Mesenteric fat pad (tissue), 1 donor: ENCODE data around the gene SFXN5. TPM values are rescaled to one million over a fixed set of nuclear protein-coding genes. Genes with fewer than 3 reads are reported as not detected.

Experiments
- DNase-seq: peaks from one replicate; pipeline ENCODE4 v3.0.0-alpha.2; 2020; ENCODE audit warnings: low spot score
- total RNA-seq: library from RNA; stranded (reverse); fragmentation: NEBNext Ultra II Directional; extraction: Animal tissue kit (Norgen Biotek cat#: 25700); gene quantifications from one replicate; pipeline ENCODE4 v1.2.1, GENCODE V29; 2021
- donor health status: DM: yes; HTN: yes; CAD: no.

Gene SFXN5
- total RNA-seq, 1 donor from 2014 or later = 11.7 TPM

DNA sequence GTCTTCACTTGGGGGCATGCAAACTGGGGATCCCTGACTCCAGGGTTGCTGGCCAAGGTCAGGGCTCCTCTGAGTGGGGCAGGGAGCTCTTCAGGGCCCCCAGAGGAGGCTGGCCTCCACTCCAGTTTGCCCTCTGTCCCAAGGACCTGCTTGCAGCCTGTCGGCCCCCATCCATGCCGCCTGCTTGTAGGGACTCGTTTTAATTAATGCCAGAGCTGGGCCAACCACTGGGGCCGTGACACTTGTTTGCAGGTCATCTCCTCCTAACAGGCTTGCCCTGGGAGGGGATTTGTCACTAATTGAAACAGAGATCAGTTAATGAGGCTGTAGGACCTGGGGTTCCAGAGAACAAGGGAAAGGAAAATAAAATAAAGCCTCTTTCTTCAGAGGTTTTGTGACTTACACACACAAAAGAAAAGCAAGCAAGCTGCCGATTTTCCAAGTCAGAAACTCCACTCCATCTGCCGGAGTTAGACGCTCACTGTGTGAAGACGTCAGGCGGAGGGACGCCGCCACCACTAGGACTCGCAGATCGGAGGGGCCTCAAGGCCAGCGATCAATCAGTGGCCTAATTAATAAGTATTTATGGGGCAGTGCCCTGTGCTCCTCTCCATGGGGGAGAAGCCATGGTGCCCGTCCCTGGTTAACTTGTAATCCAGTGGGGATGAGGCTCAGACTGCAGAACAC, 75.9 kb downstream of the SFXN5 start:
- peak; percentile 64 for DNase-seq

GRCh38 chr2:72994991-72995380, 76.5 kb downstream of the SFXN5 start:
- peak; percentile 85 for DNase-seq

- peak; percentile 81 for DNase-seq
Measured at GRCh38 chr2:72994282-72994990, 77.1 kb downstream of the SFXN5 start.

GRCh38 chr2:72993933-72994280, 77.6 kb downstream of the SFXN5 start:
- DNase-seq = no peak

DNA sequence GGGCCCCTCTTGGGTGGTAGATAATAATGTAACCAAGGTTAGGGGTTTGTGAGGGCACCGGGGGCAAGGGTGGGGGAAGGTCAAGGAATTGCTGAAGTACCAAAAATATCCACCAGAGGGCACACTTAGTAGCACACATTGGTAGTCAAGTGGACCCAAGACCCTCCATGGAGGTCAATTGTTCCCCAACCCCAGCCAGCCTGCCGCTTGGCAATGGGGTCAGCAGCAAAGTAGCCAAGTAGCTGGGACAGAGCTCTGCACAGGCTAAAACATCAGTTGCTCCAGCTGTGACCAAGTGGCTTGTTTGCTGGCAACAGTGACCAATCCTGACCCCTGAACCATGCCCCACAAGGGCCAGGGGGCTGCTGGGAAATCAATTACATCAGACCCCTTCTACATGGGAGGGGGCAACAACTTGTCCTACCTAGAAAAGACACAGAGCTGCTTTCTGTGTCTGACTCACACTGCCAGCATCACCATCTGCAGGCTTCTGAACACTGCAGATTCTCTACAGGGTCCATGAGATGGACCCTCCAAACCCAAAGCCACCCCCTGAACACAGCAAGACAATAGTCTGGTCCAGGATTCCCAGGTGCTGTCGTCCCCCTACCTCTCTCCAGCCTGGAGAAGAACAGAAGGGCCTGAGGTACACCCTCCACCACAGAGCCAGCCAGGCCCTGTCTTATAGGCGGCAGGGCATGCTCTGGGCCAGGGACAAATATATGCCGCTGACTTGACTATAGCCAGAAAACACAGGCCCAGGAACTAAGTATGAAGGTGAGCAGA, 78.2 kb downstream of the SFXN5 start:
- DNase-seq = peak; percentile 67

GRCh38 chr2:72992734-72993102, 78.8 kb downstream of the SFXN5 start:
- no peak for DNase-seq

DNA sequence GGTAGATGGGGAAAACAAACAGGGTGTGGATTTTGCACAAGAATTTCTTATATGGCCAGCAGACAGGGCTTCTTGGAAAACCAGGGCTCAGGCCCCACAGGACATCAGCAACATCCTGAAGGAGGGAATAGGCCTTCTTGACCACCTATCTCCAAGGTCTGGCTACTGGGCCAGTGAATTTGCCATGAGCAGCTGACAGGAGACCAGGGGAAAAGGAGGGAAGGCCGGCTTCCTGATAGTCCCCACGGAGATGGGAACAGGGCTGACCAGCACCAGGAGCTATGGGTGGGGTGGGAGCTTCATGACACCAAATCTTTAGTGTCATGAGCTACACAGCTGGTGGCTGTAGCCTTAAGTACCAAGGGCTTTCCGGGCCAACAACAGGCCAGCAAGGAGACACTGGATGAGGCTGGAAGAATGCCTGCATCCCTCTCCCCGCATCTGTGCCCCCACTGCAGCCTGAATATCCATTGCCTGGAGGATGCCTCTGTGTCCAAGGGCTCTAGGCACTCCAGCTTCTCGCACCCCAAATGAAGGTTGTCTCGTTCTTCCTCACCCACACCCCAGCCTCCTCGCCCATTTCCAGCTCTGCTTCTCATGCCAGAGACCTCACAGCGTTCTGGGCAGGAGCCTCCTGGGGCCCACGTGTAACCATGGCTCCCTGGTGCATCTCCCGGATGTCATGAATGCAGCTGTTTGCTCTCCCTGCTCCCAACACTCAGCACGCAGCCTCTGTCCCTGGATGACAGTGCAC, 79.4 kb downstream of the SFXN5 start:
- DNase-seq = peak; percentile 47

DNA sequence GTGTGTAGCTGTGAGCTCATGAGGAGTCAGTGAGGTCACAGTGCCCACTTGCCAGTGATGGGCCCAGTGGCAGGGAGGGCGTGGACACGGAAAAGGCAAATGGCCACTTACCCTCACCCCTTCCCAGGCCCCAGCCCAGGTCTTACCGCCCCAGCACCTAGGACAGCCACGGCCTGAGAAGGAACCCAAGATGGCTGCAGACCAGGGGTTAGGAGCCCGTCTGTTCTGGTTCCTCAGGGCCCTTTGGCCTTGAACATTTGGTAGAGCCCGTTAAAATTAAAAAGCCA, 80.1 kb downstream of the SFXN5 start:
- DNase-seq = peak; percentile 72

DNA sequence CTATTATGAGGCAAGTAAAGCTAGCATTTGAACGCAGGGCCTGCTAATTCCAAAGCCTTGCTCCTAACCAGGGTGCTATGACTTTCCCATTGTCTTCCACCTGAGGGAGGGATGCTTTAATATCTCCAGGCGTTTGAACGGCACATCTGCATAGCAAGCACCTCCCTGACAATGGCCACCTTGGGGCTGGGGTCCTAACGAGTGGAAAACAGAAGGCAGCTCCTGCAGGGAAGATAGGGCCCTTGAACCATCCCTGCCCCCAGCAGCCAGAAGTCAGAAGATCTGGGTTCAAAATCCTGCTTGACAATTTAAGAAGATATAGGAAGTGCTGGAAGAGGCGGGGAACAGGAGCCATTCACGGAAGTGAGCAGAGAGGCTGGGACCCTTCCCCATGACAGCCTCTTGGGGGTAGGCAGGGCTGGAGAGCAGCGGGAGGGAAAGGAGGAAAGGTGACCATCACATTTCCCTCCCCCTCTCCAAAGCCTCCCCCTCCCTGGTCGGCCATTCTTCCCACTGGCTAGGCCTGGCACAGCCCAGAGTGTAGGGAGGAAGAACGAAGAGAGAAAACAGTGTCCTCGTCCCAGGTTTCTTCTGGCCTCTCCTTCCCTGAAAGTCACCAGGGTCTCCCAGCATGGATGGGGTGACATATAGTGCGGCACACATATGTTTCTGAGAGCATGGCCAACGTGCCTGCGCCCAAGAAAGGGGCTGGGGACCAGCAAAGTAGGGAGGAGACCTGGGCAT, 80.6 kb downstream of the SFXN5 start:
- DNase-seq = peak; percentile 59

DNA sequence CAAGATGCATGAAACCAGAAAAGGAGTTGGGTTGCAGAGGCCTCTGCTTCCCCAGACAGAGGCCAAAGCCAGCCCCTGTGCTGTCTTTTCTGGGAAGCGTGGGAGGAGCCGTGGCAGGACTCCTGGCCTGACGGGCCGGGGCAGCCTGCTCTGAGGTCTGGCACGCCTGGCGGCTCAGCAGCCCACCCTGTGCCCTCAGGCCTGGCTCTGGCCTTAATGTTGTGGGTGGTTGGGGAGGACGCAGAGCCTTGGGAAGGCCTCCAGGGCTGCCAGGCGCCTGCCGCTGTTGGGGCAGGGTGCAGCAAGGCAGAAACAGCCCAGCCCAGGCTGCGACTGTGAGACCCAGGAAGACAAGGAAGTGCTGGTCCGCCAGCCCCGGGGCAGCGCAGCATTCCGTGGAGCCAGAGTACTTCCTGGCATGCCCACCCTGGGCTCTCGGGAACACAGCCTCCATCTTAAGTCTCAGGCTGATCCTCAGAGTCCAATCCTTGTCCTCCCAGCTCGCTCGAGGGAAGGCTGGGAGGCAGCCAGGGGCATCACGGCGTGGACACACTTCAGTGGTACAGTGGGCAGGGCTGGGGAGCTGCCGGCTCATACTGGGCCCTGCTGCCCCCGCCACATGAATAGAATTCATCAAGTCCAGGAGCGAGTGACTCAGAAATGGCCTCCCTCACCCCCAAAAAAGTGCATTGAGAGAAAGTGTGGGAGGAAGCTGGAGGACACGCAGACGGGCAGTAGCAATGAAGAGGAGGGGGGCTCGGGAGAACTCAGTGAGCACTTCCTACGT, 81.5 kb downstream of the SFXN5 start:
- DNase-seq = peak; percentile 86

DNA sequence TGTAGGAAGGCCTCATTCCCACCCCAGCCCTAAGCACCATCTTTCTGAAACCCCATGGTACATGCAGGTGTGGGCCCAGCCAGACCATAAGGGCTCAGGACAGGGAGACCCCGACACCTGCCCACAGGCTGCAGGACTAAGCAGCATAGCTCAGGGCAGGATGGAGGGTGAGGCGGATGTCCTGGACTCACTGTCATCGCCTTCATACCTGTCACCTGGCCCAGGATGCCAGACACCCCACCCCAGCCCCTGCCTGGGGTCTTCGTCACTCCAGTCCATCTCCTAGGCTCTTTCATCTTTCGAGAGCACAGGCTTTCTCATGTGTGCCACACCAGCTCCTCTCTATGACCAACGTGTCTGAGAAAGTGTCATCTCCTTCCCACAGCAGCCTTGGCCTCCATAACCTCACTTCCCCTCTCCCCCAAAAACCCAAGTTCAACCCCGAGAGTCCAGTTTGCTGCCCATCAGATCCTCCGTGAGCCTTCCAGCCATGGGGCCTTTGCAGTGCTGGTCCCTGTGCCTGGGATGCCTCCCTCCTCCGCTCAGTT, 82.7 kb downstream of the SFXN5 start:
- DNase-seq = peak; percentile 67

DNA sequence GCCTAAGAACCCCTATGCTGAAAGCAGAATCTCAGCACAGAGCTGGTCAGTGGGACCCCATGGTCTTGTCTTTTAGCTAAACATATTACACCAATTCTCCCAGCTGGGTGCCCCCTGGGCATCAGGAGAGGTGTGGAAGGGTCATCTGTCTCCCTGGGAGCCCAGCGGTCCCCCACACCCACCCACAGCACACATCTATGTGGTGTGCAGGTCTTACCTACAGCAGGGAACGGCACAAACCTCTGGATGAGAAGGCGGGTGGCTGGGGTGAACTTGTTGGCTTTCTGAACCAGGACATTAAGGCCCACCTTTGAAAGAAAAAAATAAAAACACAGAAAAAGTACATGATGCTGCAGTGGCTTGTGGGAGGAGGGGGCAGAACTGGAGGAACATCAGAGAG, 83.5 kb downstream of the SFXN5 start:
- DNase-seq = peak; percentile 67

DNA sequence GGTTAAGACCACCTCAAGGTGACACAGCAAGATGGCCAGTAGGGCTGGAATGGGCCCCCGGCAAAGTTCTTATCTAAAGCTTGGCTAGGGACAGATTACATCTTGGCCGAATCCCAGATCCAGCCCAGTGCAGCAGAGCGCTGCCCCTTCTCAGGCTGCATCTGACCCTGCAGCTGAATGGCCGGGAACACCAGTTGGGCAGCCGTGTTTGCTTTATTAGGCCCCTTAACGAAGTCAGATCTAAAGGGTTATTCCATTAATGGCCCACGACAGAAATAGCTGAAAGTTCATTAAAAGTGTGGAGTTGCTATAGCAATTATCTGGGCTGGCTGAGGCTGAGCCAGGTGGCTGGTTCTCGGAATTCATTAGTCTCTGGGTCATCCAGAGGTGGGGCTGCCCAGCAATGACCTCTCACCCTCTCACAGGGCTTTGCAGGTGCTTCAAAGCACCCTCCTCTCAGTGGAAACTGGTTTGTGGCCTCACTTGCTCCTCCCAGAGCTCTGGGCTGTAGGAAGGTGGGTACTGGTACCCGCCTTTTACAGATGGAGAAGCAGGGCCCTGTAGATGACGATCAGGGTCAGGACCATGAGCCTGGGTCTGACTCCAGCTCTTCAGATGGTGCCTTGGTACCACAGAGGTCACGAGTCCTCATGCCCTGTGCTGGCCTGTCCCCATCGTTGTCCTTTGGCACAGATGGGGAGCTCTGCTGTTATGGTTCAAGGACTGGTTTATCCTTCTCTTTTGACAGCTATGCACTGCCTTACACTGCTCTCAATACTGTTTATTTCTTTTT, 85.4 kb downstream of the SFXN5 start:
- no peak for DNase-seq

DNA sequence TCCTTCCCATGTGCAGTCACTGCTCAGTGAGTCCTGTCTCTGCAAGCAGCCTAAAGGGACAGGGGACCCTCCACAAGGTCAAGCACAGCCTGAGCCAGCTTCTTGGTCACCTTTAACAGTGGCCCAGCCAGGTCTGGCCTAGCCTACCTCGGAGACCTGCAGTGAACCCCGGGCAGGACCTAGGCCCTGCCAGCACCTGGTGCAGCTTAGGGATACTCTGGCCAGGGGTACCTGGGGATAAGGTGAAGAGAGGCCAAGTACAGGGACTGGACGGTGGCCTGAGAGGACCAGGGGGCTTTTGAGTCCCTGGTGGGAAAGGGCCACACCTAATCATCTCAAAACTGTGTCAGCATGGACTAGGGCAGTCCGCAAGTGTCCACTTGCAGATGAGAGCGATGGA, 86.4 kb downstream of the SFXN5 start:
- no peak for DNase-seq

- no peak for DNase-seq
Measured at GRCh38 chr2:72984172-72984671, 87.3 kb downstream of the SFXN5 start.

GRCh38 chr2:72983500-72984161, 87.9 kb downstream of the SFXN5 start:
- DNase-seq = no peak

- no peak for DNase-seq
Measured at GRCh38 chr2:72982781-72983499, 88.6 kb downstream of the SFXN5 start.

GRCh38 chr2:72982219-72982618, 89.3 kb downstream of the SFXN5 start:
- DNase-seq = no peak
